ENCODE measurements around the gene ICAM2.

Gene ICAM2

DNA sequence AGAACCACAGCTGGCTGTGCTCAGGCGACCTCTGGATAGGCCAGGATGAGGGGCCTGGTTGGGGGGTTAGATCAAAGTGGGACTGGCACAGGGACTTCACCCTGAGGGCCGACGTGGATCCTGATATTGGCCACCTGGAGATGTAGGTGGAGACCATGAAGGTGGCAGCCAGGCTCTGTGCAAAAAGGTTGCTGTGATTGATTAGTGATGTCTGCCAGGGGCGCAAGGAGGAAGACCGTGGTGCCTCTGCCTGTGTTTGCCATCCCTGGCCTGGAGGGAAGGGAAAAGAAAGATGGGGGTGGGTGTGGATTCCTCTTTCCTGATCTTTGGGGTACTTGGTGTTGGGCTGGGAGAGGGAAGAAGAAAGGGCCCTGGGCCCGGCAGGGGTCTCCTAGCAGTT lies 47.2 kb downstream of the ICAM2 start:
- TF ChIP-seq, protein P1, sequence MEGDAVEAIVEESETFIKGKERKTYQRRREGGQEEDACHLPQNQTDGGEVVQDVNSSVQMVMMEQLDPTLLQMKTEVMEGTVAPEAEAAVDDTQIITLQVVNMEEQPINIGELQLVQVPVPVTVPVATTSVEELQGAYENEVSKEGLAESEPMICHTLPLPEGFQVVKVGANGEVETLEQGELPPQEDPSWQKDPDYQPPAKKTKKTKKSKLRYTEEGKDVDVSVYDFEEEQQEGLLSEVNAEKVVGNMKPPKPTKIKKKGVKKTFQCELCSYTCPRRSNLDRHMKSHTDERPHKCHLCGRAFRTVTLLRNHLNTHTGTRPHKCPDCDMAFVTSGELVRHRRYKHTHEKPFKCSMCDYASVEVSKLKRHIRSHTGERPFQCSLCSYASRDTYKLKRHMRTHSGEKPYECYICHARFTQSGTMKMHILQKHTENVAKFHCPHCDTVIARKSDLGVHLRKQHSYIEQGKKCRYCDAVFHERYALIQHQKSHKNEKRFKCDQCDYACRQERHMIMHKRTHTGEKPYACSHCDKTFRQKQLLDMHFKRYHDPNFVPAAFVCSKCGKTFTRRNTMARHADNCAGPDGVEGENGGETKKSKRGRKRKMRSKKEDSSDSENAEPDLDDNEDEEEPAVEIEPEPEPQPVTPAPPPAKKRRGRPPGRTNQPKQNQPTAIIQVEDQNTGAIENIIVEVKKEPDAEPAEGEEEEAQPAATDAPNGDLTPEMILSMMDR (IDR thresholded peaks at IDR 0.05): no peak

DNA sequence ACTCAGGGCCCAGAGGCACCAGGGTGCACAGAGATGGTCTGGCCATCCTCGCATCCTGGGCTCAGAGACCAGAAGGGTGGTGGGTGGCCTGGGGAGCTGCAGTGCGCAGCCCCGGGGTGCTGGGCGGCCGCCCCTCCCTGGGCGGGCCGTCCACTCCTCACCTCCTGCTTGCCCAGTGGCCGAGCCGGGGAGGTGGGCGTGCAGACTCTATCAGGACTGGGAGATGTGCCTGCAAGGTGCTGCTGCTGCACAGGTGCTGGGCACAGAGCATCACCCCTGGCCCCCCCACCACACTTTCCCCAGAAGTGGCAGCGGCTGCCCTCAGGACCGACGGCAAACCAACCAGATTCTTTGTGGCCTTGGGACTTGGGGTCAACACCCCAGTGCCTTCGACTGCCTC lies 47.6 kb downstream of the ICAM2 start, which contains the start of gene SCN4A:
SCN4A (minus strand) TSS at position 123 of the 400 bp plus-strand sequence; CDS start at position 46, 77 bp downstream.
- TF ChIP-seq, protein P1 (IDR thresholded peaks at IDR 0.05): no peak

DNA sequence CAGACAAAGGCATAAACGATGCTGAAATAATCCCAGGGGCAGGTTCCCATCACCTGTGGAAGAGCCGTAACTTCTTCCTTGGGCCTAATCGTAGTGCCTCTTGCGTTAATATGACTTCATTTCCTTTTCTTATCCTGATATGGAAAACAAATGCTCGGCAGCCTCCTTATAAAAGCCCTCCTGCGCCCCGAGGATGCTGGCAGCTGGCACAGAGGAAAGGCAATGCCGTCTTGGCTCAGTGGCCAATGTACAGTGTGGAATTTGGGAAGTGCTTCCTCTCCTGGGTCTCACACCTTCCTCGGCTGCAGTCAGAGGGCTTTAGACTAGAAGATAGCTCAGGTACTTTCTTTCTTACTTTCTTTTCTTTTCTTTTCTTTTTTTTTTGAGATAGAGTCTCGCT lies 51.2 kb downstream of the ICAM2 start:
- TF ChIP-seq, protein P1 (IDR thresholded peaks at IDR 0.05): no peak

DNA sequence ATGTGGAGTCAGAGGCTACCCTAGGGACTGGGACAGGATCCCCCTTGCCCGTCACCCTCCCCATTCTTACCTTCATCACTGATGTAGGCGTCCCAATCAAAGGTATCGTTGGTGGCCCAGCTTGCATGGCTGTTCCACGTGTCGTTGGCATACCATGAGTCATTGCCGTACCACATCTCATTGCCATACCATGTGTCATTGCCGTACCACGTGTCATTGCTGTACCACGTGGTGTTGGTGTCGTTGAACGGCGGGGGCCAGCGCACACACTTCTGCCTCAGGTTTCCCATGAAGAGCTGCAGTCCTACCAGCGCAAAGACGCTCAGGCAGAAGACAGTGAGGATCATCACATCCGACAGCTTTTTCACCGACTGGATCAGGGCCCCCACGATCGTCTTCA lies 52.5 kb downstream of the ICAM2 start:
- TF ChIP-seq, protein P1 (IDR thresholded peaks at IDR 0.05): no peak

DNA sequence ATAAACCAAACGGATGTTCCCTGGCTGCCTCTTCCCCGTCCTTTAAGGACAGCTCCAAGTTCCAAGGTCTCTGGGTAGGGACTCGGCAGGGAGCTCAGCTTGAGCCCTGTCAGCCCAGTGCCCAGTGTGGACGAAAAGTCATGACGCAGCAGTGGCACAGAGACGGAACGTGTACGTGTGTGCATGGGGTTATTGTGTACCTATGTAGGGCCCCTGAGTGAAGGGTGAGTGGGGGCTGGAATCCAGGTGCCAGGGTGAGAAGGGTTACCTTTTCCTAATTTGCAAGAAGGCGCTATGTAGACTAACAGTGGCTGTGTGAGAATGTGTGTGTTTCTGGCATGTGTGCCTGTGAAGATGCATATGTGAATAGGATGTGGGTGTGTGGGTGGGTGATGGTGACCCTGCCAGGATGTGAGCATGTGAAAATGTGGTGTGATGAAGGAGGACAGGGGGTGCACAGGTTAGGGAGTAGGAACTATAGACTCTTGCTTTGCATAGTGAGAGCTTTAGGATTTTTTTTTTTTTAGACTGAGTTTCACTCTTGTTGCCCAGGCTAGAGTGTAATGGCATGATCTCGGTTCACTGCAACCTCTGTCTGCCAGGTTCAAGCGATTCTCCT lies 53.7 kb downstream of the ICAM2 start:
- TF ChIP-seq, protein P1 (IDR thresholded peaks at IDR 0.05): no peak

DNA sequence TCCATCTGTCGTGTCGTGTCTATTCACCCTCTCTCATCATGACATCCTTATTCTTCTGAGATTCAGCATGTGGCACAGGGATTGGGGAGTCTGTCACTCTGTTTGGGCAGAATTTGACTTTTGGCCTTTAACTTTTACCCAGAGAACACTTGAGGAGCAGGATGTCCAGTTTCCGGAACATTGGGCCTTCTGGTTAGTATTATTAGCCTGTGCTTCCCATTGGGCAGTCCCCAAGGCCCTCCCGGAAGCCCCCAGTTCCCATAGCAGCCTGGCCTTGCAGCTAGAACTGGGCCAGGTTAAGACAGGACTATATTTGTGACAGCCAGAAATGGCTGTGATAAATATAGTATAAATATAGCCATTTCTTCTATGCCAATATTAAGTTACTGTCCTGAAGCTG lies 57.3 kb downstream of the ICAM2 start:
- TF ChIP-seq, protein P1 (IDR thresholded peaks at IDR 0.05): no peak

DNA sequence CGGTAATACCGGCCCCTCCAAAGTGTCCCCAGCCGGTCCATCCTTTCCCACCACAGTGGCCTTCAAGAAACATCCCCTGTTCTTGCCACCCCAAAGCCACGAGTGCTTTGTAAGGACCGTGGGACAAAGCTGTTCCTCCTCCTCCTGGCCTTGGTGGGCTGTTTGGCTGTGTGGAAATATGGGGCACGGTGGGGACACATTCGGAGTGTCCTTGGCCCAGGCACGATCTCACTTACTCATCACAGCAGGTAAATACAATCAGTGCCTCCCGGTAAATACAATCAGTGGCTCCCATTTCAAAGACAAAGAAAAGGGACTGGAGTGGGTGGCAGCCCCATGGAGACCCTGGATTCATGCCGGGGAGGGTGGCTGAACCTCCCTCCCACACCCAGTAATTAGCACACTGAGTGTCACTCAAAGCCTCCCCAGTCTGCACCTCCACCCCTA lies 58.1 kb downstream of the ICAM2 start:
- TF ChIP-seq, protein P1 (IDR thresholded peaks at IDR 0.05): no peak
